NK-92 treated with Interleukin-12 subunit alpha and Interleukin-12 subunit beta, amount 100 ng/mL, for 24 hours (cell line): ENCODE results near the gene SGMS1.
"Not testable (repeated sequence)": the region's sequence is repeated elsewhere in the genome, so short reads cannot be mapped to it uniquely, and the experiment has no call there.

Source experiments
- DNase-seq: peaks from one replicate; lab custom pipeline; 2025; lab: John Stamatoyannopoulos, UW

The SGMS1 gene

DNA sequence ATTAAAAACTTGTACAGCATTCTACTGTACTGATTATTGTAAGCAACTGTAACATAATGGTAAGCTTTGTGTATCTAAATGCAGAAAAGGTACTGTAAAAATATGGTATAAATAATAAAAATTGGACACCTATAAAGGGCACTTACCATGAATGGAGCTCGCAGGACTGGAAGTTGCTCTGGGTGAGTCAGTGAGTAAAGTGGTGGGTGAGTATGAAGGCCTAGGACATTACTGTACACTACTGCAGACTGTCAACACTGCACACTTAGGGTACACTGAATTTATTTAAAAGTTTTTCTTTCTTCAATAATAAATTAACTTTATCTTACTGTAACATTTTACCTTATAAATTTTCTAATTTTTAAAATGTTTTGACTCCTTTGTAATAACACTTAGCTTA is 253.8 kb downstream of the SGMS1 start:
- DNase-seq: no peak

DNA sequence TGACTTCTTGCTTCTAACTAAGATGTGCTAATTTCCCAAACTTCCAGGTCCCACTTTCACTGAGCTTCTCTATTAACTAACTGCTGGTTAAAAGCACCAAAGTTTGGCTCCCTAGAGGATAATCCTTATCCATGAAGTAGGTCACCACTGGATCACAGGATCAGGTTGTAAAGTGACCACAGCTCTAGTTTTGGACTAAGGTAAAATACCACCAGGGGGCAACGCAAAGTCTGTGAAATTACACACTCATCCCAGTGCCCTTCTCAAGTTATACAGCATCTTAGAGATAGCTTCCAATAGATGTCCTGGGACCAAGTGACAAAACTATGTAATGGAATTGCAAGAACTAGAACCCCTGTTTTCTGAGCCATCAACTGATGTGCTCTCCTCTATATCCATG is 256.0 kb downstream of the SGMS1 start:
- DNase-seq: no peak

- not testable (repeated sequence) for DNase-seq
Measured at GRCh38 chr10:50366421-50366820, 257.3 kb downstream of the SGMS1 start.

- DNase-seq: not testable (repeated sequence)
Measured at GRCh38 chr10:50364730-50365129, 259.0 kb downstream of the SGMS1 start.

DNA sequence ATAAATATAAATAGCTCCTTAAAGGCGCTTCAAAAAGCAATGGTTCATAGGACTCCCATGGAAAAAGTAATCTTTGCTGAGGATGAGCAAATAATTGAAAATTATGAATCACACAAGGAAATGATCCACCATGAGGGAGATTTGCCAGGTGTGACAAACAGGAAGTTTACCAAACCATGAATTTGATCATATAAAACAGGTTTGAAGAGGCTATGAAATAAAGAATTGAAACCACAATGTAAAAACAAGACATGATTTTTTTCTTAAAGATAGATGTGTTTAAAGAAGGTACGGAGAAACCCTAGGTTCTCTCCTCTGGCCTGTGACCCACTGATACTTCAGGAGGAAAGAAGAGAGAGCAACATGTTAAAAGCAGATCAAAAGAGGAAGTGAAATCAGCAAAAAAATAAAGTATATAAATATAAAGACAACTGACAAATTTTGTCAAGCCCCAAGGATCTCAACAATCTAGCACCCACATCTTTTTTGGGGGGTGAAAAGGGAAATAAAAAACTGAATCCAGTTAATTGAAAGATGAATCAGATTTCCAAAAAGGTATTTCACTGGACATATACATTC is 261.1 kb downstream of the SGMS1 start:
- DNase-seq: no peak

GRCh38 chr10:50361946-50362345 is 261.8 kb downstream of the SGMS1 start:
- DNase-seq: no peak

DNA sequence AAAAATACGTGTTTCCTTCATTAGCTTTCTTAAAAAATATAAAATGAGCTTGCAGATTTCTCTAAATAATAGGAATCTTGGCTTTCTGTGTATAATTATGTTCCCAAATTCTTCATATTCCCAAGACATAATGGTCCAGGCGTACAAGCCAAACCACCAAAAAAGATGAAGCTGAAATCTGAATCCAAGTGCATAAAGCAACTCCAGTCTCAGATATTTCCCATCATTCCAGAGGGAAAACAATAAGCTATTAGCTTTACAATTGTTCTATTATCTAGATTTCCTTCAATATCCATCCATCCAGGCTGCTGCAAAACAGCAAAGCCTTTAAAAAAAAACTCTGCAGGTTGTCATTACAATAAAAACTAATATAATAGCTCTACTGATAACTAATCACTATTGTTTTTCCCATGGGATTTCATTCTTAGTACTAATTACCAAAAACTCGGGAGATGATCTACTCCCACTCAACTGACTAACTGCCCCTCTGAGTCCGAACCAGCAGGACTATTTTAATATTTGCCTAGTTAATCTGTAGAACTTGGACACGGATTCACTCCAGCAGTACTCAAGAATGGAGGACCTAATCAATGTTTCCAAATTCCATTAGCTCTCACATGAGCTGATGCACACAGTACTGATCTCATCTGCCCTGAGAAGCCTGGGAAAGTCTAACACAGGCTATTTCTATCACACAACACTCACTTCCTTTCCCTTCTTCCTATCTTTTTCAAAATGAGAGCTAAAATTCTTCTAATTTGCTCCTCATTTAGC is 263.5 kb downstream of the SGMS1 start:
- no peak for DNase-seq

- DNase-seq: no peak
Measured at GRCh38 chr10:50358925-50359687, 264.6 kb downstream of the SGMS1 start.

GRCh38 chr10:50358411-50358810 is 265.3 kb downstream of the SGMS1 start:
- no peak for DNase-seq

- not testable (repeated sequence) for DNase-seq
Measured at GRCh38 chr10:50356481-50356832, 267.3 kb downstream of the SGMS1 start.

DNA sequence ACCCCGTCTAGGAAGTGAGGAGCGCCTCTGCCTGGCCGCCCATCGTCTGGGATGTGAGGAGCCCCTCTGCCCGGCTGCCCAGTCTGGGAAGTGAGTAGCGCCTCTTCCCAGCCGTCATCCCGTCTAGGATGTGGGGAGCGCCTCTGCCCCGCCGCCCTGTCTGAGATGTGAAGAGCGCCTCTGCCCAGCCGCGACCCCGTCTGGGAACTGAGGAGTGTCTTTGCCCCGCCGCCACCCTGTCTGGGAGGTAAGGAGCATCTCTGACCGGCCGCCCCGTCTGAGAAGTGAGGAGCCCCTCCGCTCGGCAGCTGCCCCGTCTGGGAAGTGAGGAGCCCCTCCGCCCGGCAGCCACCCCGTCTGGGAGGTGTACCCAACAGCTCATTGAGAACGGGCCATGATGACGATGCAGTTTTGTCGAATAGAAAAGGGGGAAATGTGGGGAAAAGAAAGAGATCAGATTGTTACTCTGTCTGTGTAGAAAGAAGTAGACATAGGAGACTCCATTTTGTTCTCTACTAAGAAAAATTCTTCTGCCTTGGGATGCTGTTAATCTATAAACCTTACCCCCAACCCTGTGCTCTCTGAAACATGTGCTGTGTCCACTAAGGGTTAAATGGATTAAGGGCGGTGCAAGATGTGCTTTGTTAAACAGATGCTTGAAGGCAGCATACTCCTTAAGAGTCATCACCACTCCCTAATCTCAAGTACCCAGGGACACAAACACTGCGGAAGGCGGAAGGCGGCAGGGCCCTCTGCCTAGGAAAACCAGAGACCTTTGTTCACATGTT is 267.9 kb downstream of the SGMS1 start:
- not testable (repeated sequence) for DNase-seq

GRCh38 chr10:50351483-50352146 is 272.1 kb downstream of the SGMS1 start:
- DNase-seq: no peak

DNA sequence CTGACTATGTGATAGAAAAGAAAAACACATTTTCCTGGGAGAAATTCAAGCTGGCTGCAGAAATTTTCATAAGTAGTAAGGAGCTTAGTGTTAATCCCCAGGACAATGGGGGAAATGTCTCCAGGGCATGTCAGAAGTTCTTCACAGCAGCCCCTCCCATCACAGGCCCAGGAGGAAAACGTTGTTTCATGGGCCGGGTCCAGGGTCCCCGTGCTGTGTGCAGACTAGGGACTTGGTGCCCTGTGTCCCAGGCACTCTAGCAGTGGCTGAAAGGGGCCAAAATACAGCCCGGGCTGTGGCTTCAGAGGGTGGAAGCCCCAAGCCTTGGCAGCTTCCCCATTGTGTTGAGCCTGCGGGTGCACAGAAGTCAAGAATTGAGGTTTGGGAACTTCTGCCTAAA is 273.4 kb downstream of the SGMS1 start:
- no peak for DNase-seq

GRCh38 chr10:50349554-50349953 is 274.2 kb downstream of the SGMS1 start:
- DNase-seq: no peak

DNA sequence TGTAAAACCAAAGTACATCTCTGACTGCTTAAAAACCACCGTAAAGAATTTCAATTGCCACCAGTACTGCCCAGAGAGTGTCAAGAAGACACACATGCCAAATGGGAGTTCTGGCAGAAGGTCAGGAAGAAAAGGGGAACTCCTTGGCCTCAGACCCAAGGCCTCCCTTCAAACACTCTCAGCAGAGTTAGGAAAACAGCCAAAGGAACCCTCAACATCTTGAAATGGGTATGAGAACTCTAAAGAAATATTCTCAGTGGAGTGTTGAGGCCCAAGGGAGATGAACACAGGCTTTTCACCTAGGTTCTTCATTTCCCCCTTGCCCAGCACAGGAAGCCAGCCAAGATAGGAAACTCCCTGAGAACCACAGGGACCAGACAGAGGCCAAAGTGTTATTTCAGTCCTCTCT is 276.4 kb downstream of the SGMS1 start:
- no peak for DNase-seq

DNA sequence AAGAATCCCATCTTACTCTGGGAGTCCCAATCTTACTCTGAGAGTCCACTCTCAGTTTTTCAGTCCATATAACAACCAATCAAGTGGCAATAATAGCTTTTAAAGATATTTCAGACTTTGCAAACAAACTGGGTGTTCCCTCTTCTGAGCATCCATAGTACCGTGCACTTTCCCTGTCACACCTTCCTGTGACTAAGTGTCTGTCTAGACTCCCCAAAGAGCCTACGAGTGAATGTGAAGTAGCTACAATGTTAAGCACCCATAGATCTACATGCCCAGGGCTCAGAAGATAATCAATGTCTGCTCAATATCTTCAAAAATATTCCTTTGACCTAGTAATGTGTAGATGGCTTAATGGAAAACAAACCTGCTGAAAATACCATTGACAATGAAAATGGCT is 276.8 kb downstream of the SGMS1 start:
- DNase-seq: no peak

DNA sequence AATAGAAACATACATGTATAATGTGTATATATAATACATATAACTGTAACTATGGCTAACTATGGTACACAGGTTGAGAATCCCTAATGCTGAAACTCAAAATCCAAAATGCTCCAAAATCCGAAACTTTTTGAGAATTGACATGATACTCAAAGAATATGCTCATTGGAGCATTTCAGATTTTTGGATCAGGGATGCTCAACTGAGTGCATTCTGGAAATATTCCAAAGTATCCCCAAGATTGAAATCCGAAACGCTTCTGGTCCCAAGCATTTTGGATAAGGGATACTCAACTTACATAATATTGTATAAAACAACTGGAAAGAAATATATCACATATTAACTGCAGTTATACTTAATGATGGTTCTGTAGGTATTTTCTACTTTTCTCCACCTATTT is 278.2 kb downstream of the SGMS1 start:
- DNase-seq: no peak

DNA sequence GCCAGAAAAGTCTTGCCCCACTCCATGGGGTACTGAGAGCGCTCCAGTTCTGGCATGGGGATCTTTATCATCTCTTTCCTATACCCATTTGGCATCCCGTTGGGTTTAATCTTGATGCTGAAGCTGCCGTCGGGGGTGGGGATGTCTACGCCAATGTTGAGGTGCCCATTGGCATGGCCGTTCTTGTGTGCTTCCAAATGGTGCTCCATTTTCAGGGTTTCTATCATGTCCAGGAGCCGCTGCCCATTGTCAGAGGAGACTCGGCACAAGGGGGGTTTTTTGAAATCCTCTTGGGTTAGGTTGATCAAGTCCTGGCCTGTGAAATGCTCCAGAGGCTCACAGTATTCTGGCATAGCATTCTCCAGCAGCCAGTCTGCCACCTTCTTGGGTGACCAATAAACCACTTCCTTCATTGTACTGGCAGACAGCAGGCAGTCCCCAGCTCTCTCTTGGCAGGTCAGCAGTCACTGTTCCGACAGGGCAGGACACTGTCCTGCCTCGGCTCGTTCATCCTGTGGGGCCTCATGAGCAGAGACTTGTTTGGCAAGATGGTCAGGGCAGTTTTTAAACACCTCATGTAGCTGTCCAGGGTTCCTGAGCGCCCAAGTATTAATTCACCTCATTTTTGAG is 279.9 kb downstream of the SGMS1 start:
- no peak for DNase-seq

DNA sequence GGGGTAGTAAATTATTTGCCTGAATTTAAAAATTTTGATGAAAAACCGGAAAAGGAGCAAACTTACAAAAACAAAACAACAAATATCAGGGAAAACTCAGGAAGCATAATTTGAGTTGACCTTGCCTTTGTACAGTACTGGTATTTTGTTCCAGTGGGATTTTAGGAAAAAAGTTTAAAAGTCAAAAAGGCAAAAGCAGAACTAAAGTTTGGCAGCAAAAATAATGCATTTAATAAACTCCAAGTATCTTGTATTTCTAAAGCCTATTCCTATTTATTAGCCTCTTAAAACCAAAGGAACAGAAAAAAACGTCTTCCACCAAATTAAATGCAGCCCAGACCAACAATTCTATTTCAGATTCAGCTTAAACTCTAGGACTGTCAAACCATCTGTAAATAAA is 281.8 kb downstream of the SGMS1 start:
- DNase-seq: no peak

- no peak for DNase-seq
Measured at GRCh38 chr10:50336140-50336539, 287.6 kb downstream of the SGMS1 start.

- DNase-seq: no peak
Measured at GRCh38 chr10:50335397-50335796, 288.4 kb downstream of the SGMS1 start.
